Esophagus muscularis mucosa (tissue), 4 donors: ENCODE data around the gene BMP3.

Experiments used
- EP300 ChIP-seq: sonication (generic); formaldehyde crosslinking; IDR thresholded peaks from one replicate; pipeline ENCODE4 v1.6.1; 2017; ENCODE audit warnings: antibody characterized with exemption
- POLR2A ChIP-seq: fragments of 450-650 bp; IDR thresholded peaks from one replicate; pipeline ENCODE4 v1.6.1; 2017; ENCODE audit warnings: antibody characterized with exemption, moderate library complexity, mild to moderate bottlenecking, low read depth
- POLR2AphosphoS5 ChIP-seq, 2 donors: sonication (generic); formaldehyde crosslinking; IDR thresholded peaks; one replicate each; pipeline ENCODE4 v1.6.1; 2017; ENCODE audit warnings: antibody characterized with exemption in 2 of 2
- TF ChIP-seq, protein P1 (sequence below), 3 experiments: fragments of 200-600 bp in 2 of 3; fragments of 450-650 bp in 1 of 3; sonication (generic) in 2 of 3; IDR thresholded peaks; one replicate each; pipeline ENCODE4 v1.5.1; 2017 to 2019; ENCODE audit warnings: antibody characterized with exemption in 3 of 3, mild to moderate bottlenecking in 2 of 3, moderate library complexity in 1 of 3

DNA sequence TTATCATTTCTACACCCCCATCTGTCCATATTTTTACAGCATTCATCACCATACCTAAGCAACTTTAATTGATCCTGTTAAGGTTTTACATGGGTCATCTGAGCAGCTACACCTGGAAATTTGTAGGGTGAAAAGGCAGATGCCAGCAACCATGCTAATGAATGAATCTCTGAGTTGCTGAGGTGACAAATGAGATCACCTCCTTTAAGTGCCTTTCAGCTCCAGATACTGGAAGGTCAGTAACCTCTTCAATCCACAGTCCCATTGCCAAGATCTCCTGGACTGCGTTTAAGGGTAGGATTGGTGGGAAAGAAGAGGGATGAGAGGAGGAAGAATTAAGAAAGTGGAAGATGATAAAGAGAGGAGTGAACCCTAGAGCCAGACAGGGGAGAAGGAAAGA lies 8.5 kb upstream of the BMP3 start:
- TF ChIP-seq, protein P1, sequence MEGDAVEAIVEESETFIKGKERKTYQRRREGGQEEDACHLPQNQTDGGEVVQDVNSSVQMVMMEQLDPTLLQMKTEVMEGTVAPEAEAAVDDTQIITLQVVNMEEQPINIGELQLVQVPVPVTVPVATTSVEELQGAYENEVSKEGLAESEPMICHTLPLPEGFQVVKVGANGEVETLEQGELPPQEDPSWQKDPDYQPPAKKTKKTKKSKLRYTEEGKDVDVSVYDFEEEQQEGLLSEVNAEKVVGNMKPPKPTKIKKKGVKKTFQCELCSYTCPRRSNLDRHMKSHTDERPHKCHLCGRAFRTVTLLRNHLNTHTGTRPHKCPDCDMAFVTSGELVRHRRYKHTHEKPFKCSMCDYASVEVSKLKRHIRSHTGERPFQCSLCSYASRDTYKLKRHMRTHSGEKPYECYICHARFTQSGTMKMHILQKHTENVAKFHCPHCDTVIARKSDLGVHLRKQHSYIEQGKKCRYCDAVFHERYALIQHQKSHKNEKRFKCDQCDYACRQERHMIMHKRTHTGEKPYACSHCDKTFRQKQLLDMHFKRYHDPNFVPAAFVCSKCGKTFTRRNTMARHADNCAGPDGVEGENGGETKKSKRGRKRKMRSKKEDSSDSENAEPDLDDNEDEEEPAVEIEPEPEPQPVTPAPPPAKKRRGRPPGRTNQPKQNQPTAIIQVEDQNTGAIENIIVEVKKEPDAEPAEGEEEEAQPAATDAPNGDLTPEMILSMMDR (IDR thresholded peaks at IDR 0.05): no peak
- TF ChIP-seq POLR2AphosphoS5 (IDR thresholded peaks at IDR 0.05): no peak
- no peak for TF ChIP-seq POLR2A
- no peak for TF ChIP-seq EP300
